GM12801 (cell line): ENCODE results near the gene PLEKHH2.

Source experiments
- CTCF ChIP-seq: IDR thresholded peaks from one replicate; pipeline ENCODE4 v1.5.1; 2011; ENCODE audit warnings: control low read depth; ENCODE audit not compliant: insufficient read length; ENCODE audit errors: extremely low read depth

The PLEKHH2 gene

GRCh38 chr2:43777306-43777926 is 140.4 kb downstream of the PLEKHH2 start:
- no peak for TF ChIP-seq CTCF

DNA sequence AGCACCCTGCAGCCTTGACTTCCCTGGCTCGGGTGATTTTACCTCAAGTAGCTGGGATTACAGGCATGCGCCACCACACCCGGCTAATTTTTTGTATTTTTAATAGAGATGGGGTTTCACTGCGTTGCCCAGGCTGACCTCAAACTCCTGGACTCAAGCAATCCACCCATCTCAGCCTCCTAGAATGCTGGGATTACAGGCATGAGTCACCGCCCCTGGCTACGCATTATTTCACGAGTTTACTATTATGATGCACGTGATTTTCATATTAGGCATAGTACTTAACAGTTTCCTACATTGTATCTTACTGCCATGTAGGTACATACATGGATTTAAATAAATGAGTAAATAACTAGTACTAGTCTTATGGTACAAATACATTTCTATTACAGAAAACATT is 141.2 kb downstream of the PLEKHH2 start:
- no peak for TF ChIP-seq CTCF

DNA sequence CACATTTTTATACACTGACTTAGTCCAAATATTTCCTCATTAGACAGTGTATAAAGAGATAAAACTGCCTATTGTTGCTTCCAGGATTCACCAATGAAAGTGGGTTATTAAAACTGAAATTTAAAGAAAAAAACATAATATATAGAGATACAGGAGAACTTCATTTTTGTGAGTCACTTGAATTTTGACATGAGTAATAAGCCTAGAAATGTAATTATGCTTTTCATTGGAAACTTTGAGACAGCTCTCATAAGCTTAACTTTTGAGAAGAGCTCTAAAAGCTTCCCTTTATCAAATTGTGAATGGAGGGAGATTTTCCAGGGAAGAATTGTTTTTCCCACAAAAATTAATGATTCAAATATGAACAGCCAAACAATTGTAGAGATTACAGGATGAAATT is 150.8 kb downstream of the PLEKHH2 start:
- TF ChIP-seq CTCF: no peak

DNA sequence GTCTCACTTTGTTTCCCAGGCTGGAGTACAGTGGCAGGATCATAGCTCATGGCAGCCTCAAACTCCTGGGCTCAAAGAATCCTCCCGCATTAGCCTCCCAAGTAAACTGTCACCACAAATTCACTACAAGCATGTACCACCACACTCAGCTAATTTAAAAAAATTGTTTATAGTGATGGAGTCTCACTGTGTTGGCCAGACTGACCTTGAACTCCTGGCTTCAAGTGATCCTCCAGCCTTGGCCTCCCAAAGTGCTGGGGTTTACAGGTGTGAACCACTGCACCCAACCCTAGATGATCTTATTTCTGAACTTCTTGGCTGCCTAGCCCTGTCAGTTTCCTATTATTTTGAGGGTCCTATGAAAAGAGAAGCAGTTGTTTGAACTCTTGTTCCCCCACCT is 151.6 kb downstream of the PLEKHH2 start:
- TF ChIP-seq CTCF: no peak

DNA sequence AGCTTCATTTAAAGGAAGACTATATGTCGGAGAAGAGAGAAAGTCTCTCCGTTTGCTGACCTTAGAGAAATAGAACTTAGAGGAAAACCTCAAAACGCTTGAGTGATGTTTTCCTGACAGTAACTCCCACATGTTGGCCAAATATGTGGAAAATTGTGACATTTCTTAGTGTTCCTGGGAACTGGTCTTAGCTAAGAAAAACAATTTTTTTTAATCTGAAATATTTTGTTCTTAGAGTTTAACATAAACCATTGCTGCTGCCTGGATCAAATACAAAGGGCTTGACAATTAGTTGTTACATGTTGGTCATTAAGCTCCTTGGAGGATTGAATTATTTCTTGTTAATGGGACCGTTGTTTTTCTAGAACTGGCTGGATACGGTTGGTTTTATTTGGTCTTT is 153.1 kb downstream of the PLEKHH2 start:
- TF ChIP-seq CTCF: no peak

GRCh38 chr2:43791035-43791765 is 154.1 kb downstream of the PLEKHH2 start:
- TF ChIP-seq CTCF: no peak

DNA sequence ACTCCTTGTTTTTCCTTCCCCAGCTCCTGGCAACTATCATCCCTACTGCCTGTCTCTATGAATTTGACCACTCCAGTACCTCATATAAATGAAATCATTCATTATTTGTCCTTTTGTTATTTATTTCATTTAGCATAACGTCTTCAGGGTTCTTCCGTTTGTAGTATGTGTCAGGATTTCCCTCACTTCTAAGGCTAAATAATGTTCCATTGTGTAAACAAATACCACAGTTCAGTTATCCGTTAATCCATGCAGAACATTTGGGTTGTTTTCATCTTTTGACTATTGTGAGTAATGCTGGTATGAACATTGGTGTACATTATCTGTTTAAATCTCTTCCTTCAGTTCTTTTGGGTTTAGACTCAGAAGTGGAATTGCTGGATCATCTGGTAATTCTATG is 155.6 kb downstream of the PLEKHH2 start:
- TF ChIP-seq CTCF: no peak
